CD4-positive, CD25-positive, alpha-beta regulatory T cell (primary cell): ENCODE results near the gene SMIM13. TPM values are rescaled to one million over a fixed set of nuclear protein-coding genes. Genes with fewer than 3 reads are reported as not detected.

Source experiments
- ATAC-seq, 2 donors: fragments of 150-1000 bp; cut with Tn5 transposase; one replicate each; pipeline ENCODE4 v1.10.0; 2021; ENCODE audit warnings: low read depth in 2 of 2, moderate number of reproducible peaks in 2 of 2, moderate library complexity in 1 of 2
- DNase-seq, 3 donors: peaks; one replicate each; pipeline versions ENCODE4 v3.0.0 to v3.0.0-alpha.2; 2012 to 2022; ENCODE audit warnings: mixed read lengths in 1 of 3
- H3K27ac ChIP-seq: one replicate; pipeline ENCODE4 v1.7.0; 2013; ENCODE audit warnings: mild to moderate bottlenecking, low read length; ENCODE audit not compliant: insufficient read depth, poor library complexity, severe bottlenecking
- H3K27me3 ChIP-seq: one replicate; pipeline ENCODE4 v1.7.0; 2013; ENCODE audit warnings: low read length; ENCODE audit not compliant: control insufficient read depth, insufficient read depth
- H3K36me3 ChIP-seq: one replicate; pipeline ENCODE4 v1.7.0; 2013; ENCODE audit warnings: mild to moderate bottlenecking, low read length, moderate library complexity; ENCODE audit not compliant: control insufficient read depth, insufficient read depth
- H3K4me1 ChIP-seq: 2 replicates; pipeline ENCODE4 v1.7.0; 2013; ENCODE audit warnings: mild to moderate bottlenecking, low read length; ENCODE audit not compliant: insufficient read depth, control insufficient read depth, poor library complexity, severe bottlenecking
- H3K4me3 ChIP-seq: one replicate; pipeline ENCODE4 v1.7.0; 2013; ENCODE audit warnings: low read depth, mild to moderate bottlenecking, low read length, moderate library complexity
- H3K9me3 ChIP-seq, 2 experiments: 1 replicate in 1 of 2; 2 replicates in 1 of 2; pipeline ENCODE4 v1.7.0; 2013; ENCODE audit warnings: low read length in 2 of 2, mild to moderate bottlenecking in 1 of 2, moderate library complexity in 1 of 2; ENCODE audit not compliant: control insufficient read depth in 2 of 2
- H3K27ac Mint-ChIP-seq, 3 donors: one replicate each; pipeline ENCODE4 v1.8.0; 2020 to 2022; ENCODE audit warnings: mild to moderate bottlenecking in 3 of 3, mixed read lengths in 3 of 3, moderate library complexity in 2 of 3
- H3K27me3 Mint-ChIP-seq: one replicate; pipeline ENCODE4 v1.8.0; 2022; ENCODE audit warnings: mild to moderate bottlenecking, mixed read lengths
- H3K36me3 Mint-ChIP-seq: one replicate; pipeline ENCODE4 v1.8.0; 2020; ENCODE audit warnings: mixed read lengths
- H3K4me1 Mint-ChIP-seq, 4 donors: one replicate each; pipeline ENCODE4 v1.8.0; 2020 to 2022; ENCODE audit warnings: mixed read lengths in 4 of 4, mild to moderate bottlenecking in 1 of 4
- H3K4me3 Mint-ChIP-seq, 4 donors: one replicate each; pipeline ENCODE4 v1.8.0; 2020 to 2022; ENCODE audit warnings: mild to moderate bottlenecking in 4 of 4, mixed read lengths in 4 of 4, moderate library complexity in 3 of 4
- H3K9me3 Mint-ChIP-seq, 7 donors: one replicate each; pipeline ENCODE4 v1.8.0; 2020 to 2022; ENCODE audit warnings: mixed read lengths in 7 of 7, mild to moderate bottlenecking in 3 of 7, moderate library complexity in 2 of 7
- polyA plus RNA-seq, 4 donors: library from polyadenylated mRNA; unstranded; fragments of 300-500 nt; fragmentation: Illumina TruSeq; gene quantifications; one replicate each; pipeline ENCODE4 v1.2.3, GENCODE V29; 2021
- total RNA-seq: library from RNA; stranded (reverse); gene quantifications from one replicate; pipeline ENCODE4 v1.2.3, GENCODE V29; 2022

The SMIM13 gene
- total and polyA plus RNA-seq, 5 donors from 2014 or later: 1.4 to 9.7 (median 3.1) TPM

DNA sequence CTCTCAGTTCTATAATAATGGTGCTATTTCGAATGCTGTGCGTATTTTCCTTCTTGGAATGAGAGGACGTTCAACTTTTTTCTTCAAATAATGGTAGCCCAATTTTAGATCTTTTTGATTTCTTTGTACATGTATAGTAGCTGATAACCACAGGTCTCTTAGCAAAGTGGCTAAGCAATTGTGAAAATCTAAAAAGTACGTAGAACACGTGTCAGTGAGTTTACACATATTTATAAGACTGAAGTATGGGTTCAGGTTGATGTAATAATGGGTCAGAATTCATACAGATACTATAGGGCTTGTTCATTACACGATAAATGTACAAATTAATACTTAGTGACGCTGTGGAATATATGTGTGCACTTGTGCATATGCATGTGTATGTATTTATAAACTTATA, 1.3 kb downstream of the SMIM13 start:
- peaks cover 6% of the 10 kb centered on the region for H3K36me3 Mint-ChIP-seq
- no peaks in the 10 kb centered on the region for H3K27me3 ChIP-seq
- H3K36me3 ChIP-seq: no peaks in the 10 kb centered on the region
- H3K27me3 Mint-ChIP-seq: peaks cover 9% of the 10 kb centered on the region
- H3K27ac ChIP-seq: peak overlapping the region; percentile 93
- H3K4me3 ChIP-seq: peak overlapping the region; percentile 91
- H3K4me3 Mint-ChIP-seq: peak overlapping the region; percentile 94 to 99 (median 98)
- H3K4me1 Mint-ChIP-seq: peaks cover 17 to 51% (median 35%) of the 10 kb centered on the region in 4 donors
- H3K27ac Mint-ChIP-seq: peak overlapping the region in 2 of 3 donors; percentile 97 to 99
- H3K9me3 ChIP-seq: no peaks in the 10 kb centered on the region
- ATAC-seq: no peak
- no peaks in the 10 kb centered on the region for H3K9me3 Mint-ChIP-seq
- DNase-seq: no peak
- peaks cover 27% of the 10 kb centered on the region for H3K4me1 ChIP-seq

GRCh38 chr6:11096109-11096508, 2.5 kb downstream of the SMIM13 start:
- ATAC-seq (no peak), DNase-seq (peak in 1 of 3 donors; percentile 44)
- peak overlapping the region; percentile 51 for H3K4me3 ChIP-seq
- no peaks in the 10 kb centered on the region for H3K9me3 ChIP-seq
- H3K4me3 Mint-ChIP-seq: peak overlapping the region; percentile 26 to 94 (median 63)
- H3K27ac ChIP-seq: no peak overlapping the region
- peaks cover 0 to 2% (median 0%) of the 10 kb centered on the region in 7 donors for H3K9me3 Mint-ChIP-seq
- peaks cover 9% of the 10 kb centered on the region for H3K27me3 Mint-ChIP-seq
- H3K36me3 ChIP-seq: no peaks in the 10 kb centered on the region
- H3K4me1 Mint-ChIP-seq: peaks cover 17 to 59% (median 35%) of the 10 kb centered on the region in 4 donors
- H3K27me3 ChIP-seq: no peaks in the 10 kb centered on the region
- H3K27ac Mint-ChIP-seq: peak overlapping the region in 2 of 3 donors; percentile 55 to 99
- peaks cover 27% of the 10 kb centered on the region for H3K4me1 ChIP-seq
- H3K36me3 Mint-ChIP-seq: peaks cover 12% of the 10 kb centered on the region

DNA sequence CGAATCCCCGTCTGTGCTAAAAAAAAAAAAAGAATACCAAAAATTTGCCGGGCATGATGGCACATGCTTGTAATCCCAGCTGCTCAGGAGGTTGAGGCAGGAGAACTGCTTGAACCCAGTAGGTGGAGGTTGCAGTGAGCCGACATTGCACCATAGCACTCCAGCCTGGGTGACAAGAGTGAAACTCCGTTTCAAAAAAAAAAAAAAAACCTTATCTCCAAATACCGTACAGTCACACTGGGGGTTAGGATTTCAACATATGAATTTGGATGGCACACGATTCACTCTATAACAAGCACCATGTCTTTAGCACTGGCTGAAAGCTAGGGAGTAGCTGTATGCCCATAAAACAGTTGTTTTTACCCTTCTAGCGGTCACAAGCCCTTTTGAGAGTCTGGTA, 3.8 kb downstream of the SMIM13 start:
- H3K4me1 ChIP-seq: peaks cover 27% of the 10 kb centered on the region
- H3K27ac ChIP-seq: no peak overlapping the region
- H3K4me3 Mint-ChIP-seq: peak overlapping the region in 1 of 4 donors; percentile 50
- no peaks in the 10 kb centered on the region for H3K36me3 ChIP-seq
- no peak overlapping the region for H3K4me3 ChIP-seq
- no peak for ATAC-seq
- peaks cover 16% of the 10 kb centered on the region for H3K36me3 Mint-ChIP-seq
- no peaks in the 10 kb centered on the region for H3K9me3 ChIP-seq
- no peak for DNase-seq
- H3K27me3 ChIP-seq: no peaks in the 10 kb centered on the region
- peaks cover 0 to 2% (median 0%) of the 10 kb centered on the region in 7 donors for H3K9me3 Mint-ChIP-seq
- peaks cover 9% of the 10 kb centered on the region for H3K27me3 Mint-ChIP-seq
- H3K27ac Mint-ChIP-seq: no peak overlapping the region
- peaks cover 22 to 67% (median 35%) of the 10 kb centered on the region in 4 donors for H3K4me1 Mint-ChIP-seq

- Mint-ChIP-seq H3K36me3 (peaks cover 16% of the 10 kb centered on the region), H3K4me1 (peaks cover 17 to 66% (median 32%) of the 10 kb centered on the region in 4 donors), H3K27me3 (peaks cover 4% of the 10 kb centered on the region), H3K9me3 (peaks cover 0 to 2% (median 0%) of the 10 kb centered on the region in 7 donors), H3K4me3 (peak overlapping the region in 1 of 4 donors; percentile 69), H3K27ac (no peak overlapping the region)
- no peaks in the 10 kb centered on the region for H3K9me3 ChIP-seq
- H3K27me3 ChIP-seq: no peaks in the 10 kb centered on the region
- DNase-seq (no peak), ATAC-seq (no peak)
- H3K27ac ChIP-seq: no peak overlapping the region
- H3K4me3 ChIP-seq: no peak overlapping the region
- peaks cover 22% of the 10 kb centered on the region for H3K4me1 ChIP-seq
- H3K36me3 ChIP-seq: no peaks in the 10 kb centered on the region
These were observed 4.4 kb downstream of the SMIM13 start for GRCh38 chr6:11098004-11098403.

DNA sequence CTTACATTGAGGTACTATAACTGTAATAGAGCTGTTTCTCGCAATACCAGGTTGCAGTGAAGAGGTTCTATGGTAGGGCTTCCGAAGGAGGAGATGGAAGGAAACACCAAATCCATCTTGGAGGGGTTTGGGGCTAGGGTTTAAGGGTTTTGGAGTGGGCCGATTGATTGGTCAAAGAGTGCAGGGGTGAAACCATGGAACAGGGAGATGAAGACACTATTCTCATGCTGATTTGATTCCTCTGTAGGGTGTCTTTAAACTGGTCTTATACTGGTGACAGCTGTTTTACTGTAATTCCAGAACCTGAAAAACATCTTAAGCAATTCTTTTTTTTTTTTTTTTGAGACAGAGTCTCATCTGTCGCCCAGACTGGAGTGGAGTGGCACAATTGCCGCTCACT, 7.8 kb downstream of the SMIM13 start:
- H3K4me1 ChIP-seq: no peaks in the 10 kb centered on the region

DNA sequence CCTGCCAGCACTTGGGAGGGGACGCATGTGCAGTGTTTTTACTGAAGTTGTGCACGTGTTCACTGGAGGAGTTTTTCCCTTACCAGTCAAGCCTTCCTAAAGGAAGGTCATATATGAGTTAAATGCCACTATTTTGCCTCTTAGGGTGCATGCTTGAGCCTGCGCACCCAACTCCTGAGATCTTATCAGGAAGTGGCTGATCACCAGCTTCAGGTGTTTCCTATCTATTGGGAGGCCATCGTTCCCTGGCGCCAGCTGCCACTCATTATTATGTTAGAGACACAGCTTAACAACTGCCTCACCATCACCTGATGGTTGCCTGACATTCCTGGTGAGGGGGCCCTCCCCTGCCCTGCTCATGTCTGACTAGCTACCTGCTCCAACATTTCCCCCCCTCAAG, 9.4 kb downstream of the SMIM13 start:
- peaks cover 10% of the 10 kb centered on the region for H3K36me3 Mint-ChIP-seq
- Histone ChIP-seq H3K27ac (no peak overlapping the region), H3K27me3 (no peaks in the 10 kb centered on the region), H3K36me3 (no peaks in the 10 kb centered on the region), H3K4me1 (no peaks in the 10 kb centered on the region), H3K4me3 (no peak overlapping the region), H3K9me3 (no peaks in the 10 kb centered on the region)
- no peak overlapping the region for H3K27ac Mint-ChIP-seq
- ATAC-seq (no peak), DNase-seq (no peak)
- H3K4me1 Mint-ChIP-seq: peaks cover 9 to 50% (median 21%) of the 10 kb centered on the region in 4 donors
- peaks cover 0 to 2% (median 0%) of the 10 kb centered on the region in 7 donors for H3K9me3 Mint-ChIP-seq
- H3K27me3 Mint-ChIP-seq: no peaks in the 10 kb centered on the region
- H3K4me3 Mint-ChIP-seq: no peak overlapping the region

More for the DNA sequence above, 7.8 kb downstream of the SMIM13 start:
- DNase-seq: no peak
- no peaks in the 10 kb centered on the region for H3K9me3 ChIP-seq
- H3K9me3 Mint-ChIP-seq: peaks cover 0 to 2% (median 0%) of the 10 kb centered on the region in 7 donors
- ATAC-seq: no peak
- peak overlapping the region in 1 of 3 donors; percentile 66 for H3K27ac Mint-ChIP-seq
- no peak overlapping the region for H3K27ac ChIP-seq
- peaks cover 13% of the 10 kb centered on the region for H3K36me3 Mint-ChIP-seq
- no peaks in the 10 kb centered on the region for H3K27me3 Mint-ChIP-seq
- no peak overlapping the region for H3K4me3 ChIP-seq
- peaks cover 9 to 53% (median 15%) of the 10 kb centered on the region in 4 donors for H3K4me1 Mint-ChIP-seq
- no peaks in the 10 kb centered on the region for H3K36me3 ChIP-seq
- peak overlapping the region in 1 of 4 donors; percentile 59 for H3K4me3 Mint-ChIP-seq
- H3K27me3 ChIP-seq: no peaks in the 10 kb centered on the region

GRCh38 chr6:11108726-11109125, 15.1 kb downstream of the SMIM13 start:
- Mint-ChIP-seq H3K9me3 (no peaks in the 10 kb centered on the region), H3K36me3 (no peaks in the 10 kb centered on the region), H3K27me3 (no peaks in the 10 kb centered on the region), H3K4me3 (no peak overlapping the region), H3K4me1 (peaks cover 12 to 48% (median 29%) of the 10 kb centered on the region in 4 donors), H3K27ac (no peak overlapping the region)
- no peaks in the 10 kb centered on the region for H3K9me3 ChIP-seq
- DNase-seq (no peak), ATAC-seq (no peak)
- H3K4me3 ChIP-seq: no peak overlapping the region
- H3K27ac ChIP-seq: no peak overlapping the region
- H3K27me3 ChIP-seq: no peaks in the 10 kb centered on the region
- no peaks in the 10 kb centered on the region for H3K36me3 ChIP-seq
- no peaks in the 10 kb centered on the region for H3K4me1 ChIP-seq
